GM12864 (cell line): ENCODE results near the gene TULP1.
A peak's percentile ranks its signal among the peaks of the same experiment; 100 is the strongest.

Experiments used
- DNase-seq: peaks from one replicate; pipeline ENCODE4 v3.0.0-alpha.2; 2011; ENCODE audit warnings: low read depth
- H3K4me3 ChIP-seq: 2 replicates; pipeline ENCODE4 v1.5.1; 2011; ENCODE audit warnings: mild to moderate bottlenecking, low read depth, low read length, control low read depth
- CTCF ChIP-seq: IDR thresholded peaks from 2 replicates; pipeline ENCODE4 v1.5.1; 2011; ENCODE audit warnings: low read depth, mild to moderate bottlenecking, moderate library complexity, low read length, control low read depth, inconsistent platforms; ENCODE audit errors: missing control alignments

Gene TULP1

GRCh38 chr6:35552285-35552917, 39.7 kb upstream of the TULP1 start:
- TF ChIP-seq CTCF: peak; percentile 97
- peak; percentile 18 for DNase-seq
- no peak overlapping the region for H3K4me3 ChIP-seq

- TF ChIP-seq CTCF: no peak
- no peak for DNase-seq
- no peak overlapping the region for H3K4me3 ChIP-seq
These were observed 37.7 kb upstream of the TULP1 start for GRCh38 chr6:35550437-35550836.

GRCh38 chr6:35547676-35548075, 35.0 kb upstream of the TULP1 start:
- H3K4me3 ChIP-seq: no peak overlapping the region
- DNase-seq: no peak
- TF ChIP-seq CTCF: no peak

- DNase-seq: no peak
These were observed 32.2 kb upstream of the TULP1 start for GRCh38 chr6:35544769-35545361.

GRCh38 chr6:35543459-35544193, 30.9 kb upstream of the TULP1 start:
- H3K4me3 ChIP-seq: no peak overlapping the region
- DNase-seq: no peak
- no peak for TF ChIP-seq CTCF

More at GRCh38 chr6:35544769-35545361, 32.2 kb upstream of the TULP1 start:
- no peak overlapping the region for H3K4me3 ChIP-seq
- no peak for TF ChIP-seq CTCF

GRCh38 chr6:35541836-35542235, 29.1 kb upstream of the TULP1 start:
- H3K4me3 ChIP-seq: no peak overlapping the region
- TF ChIP-seq CTCF: no peak
- DNase-seq: no peak
